GM23248 (cell line): ENCODE data around the gene UAP1L1. TPM values are rescaled to one million over a fixed set of nuclear protein-coding genes. Genes with fewer than 3 reads are reported as not detected.

Experiments used
- DNase-seq: peaks from one replicate; pipeline ENCODE4 v3.0.0-alpha.2; 2015
- H2AFZ ChIP-seq: fragments of 200-600 bp; sonication (generic); 2 replicates; pipeline ENCODE4 v1.6.1; 2016; ENCODE audit warnings: antibody characterized with exemption
- H3F3A ChIP-seq: fragments of 200-600 bp; sonication (generic); 2 replicates; pipeline ENCODE4 v1.6.1; 2016; ENCODE audit warnings: mild to moderate bottlenecking, antibody characterized with exemption, mixed run types; ENCODE audit not compliant: insufficient read depth
- H3K27ac ChIP-seq: fragments of 200-600 bp; sonication (generic); 2 replicates; pipeline ENCODE4 v1.5.1; 2016; ENCODE audit warnings: mild to moderate bottlenecking
- H3K27me3 ChIP-seq: fragments of 200-600 bp; sonication (generic); replicated peaks from 2 replicates; pipeline ENCODE4 v1.6.1; 2016; ENCODE audit warnings: mild to moderate bottlenecking; ENCODE audit not compliant: insufficient read depth
- H3K36me3 ChIP-seq: fragments of 200-600 bp; sonication (generic); 2 replicates; pipeline ENCODE4 v1.6.1; 2016; ENCODE audit warnings: low read depth, mild to moderate bottlenecking
- H3K4me1 ChIP-seq: fragments of 200-600 bp; sonication (generic); 2 replicates; pipeline ENCODE4 v1.6.1; 2016; ENCODE audit warnings: mild to moderate bottlenecking; ENCODE audit not compliant: insufficient read depth
- H3K4me2 ChIP-seq: fragments of 200-600 bp; sonication (generic); one replicate; pipeline ENCODE4 v1.6.1; 2016; ENCODE audit warnings: mild to moderate bottlenecking; ENCODE audit not compliant: unreplicated experiment
- H3K4me3 ChIP-seq: fragments of 200-600 bp; sonication (generic); 2 replicates; pipeline ENCODE4 v1.5.1; 2016; ENCODE audit warnings: mild to moderate bottlenecking
- H3K79me2 ChIP-seq: fragments of 200-600 bp; sonication (generic); 2 replicates; pipeline ENCODE4 v1.6.1; 2016; ENCODE audit warnings: mild to moderate bottlenecking; ENCODE audit not compliant: insufficient read depth
- H3K9ac ChIP-seq: fragments of 200-600 bp; sonication (generic); 2 replicates; pipeline ENCODE4 v1.6.1; 2016; ENCODE audit warnings: mild to moderate bottlenecking
- H3K9me2 ChIP-seq: fragments of 200-600 bp; sonication (generic); 2 replicates; pipeline ENCODE4 v1.6.1; 2016; ENCODE audit warnings: mixed run types, mild to moderate bottlenecking, moderate library complexity; ENCODE audit not compliant: insufficient read depth
- H3K9me3 ChIP-seq: fragments of 200-600 bp; sonication (generic); one replicate; pipeline ENCODE4 v1.6.1; 2017; ENCODE audit warnings: low read depth
- H4K20me1 ChIP-seq: fragments of 200-600 bp; sonication (generic); 2 replicates; pipeline ENCODE4 v1.6.0; 2016; ENCODE audit not compliant: insufficient read depth
- EZH2 ChIP-seq: fragments of 200-600 bp; sonication (generic); IDR thresholded peaks from 2 replicates; pipeline ENCODE4 v1.6.1; 2018; ENCODE audit warnings: antibody characterized with exemption, mild to moderate bottlenecking; ENCODE audit not compliant: insufficient read depth, poor library complexity, severe bottlenecking
- EZH2phosphoT487 ChIP-seq: fragments of 200-600 bp; sonication (generic); IDR thresholded peaks from 2 replicates; pipeline ENCODE4 v1.6.1; 2018; ENCODE audit warnings: antibody characterized with exemption, moderate library complexity, mild to moderate bottlenecking, low read depth; ENCODE audit not compliant: insufficient read depth
- WGBS, 2 experiments: methylation state at CpG; one replicate each; pipeline ENCODE4 v1.1.6; 2015 to 2017; ENCODE audit warnings: low lambda C conversion rate in 2 of 2, low coverage in 1 of 2; ENCODE audit errors: missing lambda C conversion rate in 2 of 2; 5-methylcytosine and 5-hydroxymethylcytosine counted together
- in situ Hi-C: fragments of 300-500 bp; cut with MboI; formaldehyde crosslinking; loops from 2 replicates; pipeline ENCODE4 v1.15.0; 2020
- polyA plus RNA-seq: library from polyadenylated mRNA; unstranded; fragments of >200 nt; fragmentation: Nextera tagmentation; extraction: Ambion mirVana; gene quantifications from 2 replicates; pipeline ENCODE4 v1.2.1, GENCODE V29; 2016
- small RNA-seq: library from RNA; depleted of rRNA; stranded (forward); fragments of <200 nt; gene quantifications from one replicate; pipeline ENCODE3, GENCODE V24; 2014; ENCODE audit warnings: low read depth, low replicate concordance
- total RNA-seq: library from RNA; depleted of rRNA; stranded (reverse); fragments of >200 nt; shearing (Covaris generic); gene quantifications from 2 replicates; pipeline ENCODE4 v1.2.3, GENCODE V29; 2014; rRNA removed

Gene UAP1L1
- total and polyA plus RNA-seq, 2 experiments from 2014 or later: 4.3 to 5.7 TPM

DNA sequence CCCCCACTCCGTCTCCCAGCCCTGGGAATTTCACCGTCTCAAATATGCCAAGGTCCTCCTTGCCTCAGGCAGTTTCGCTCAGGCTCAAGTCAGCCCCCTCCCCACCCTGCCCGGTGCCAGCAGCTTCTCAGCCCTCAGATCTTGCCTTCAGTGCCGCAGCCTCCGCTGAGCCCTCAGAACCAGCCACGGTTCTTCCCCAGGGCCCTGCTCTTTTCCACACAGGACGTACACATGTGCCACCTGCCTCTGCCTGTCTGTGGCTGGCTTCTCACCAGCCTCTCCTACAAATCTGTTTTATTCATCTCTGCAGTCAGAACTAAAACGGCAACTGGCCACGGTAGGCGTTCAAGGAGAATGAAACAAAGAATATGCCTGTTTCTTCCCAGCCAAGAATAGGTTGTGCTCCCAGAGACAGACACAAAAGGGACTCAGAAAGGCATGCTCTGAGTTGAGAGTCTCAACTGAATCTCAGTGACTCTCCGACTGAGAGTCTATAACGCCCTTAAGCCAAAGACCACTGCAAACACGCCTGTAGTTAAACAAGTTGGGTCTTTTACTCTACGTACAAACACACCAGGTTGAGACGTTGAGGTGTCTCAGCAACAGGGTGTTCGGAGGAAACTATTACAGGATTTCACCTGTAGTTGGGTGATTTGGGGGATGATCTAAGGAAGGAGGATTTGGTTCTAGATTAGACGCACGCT is 51.0 kb downstream of the UAP1L1 start:
- Histone ChIP-seq H3K4me1 (peaks cover 22% of the 10 kb centered on the region; the same call in 1 of the 2 replicates), H4K20me1 (no peaks in the 10 kb centered on the region), H3K9me2 (no peaks in the 10 kb centered on the region), H3K79me2 (peaks cover 54% of the 10 kb centered on the region), H2AFZ (0 out of 2 replicates have a peak overlapping the region, but pooled peaks have one; percentile 87), H3K36me3 (no peaks in the 10 kb centered on the region), H3K27ac (peak overlapping the region; percentile 47; the same call in 1 of the 2 replicates), H3K4me3 (peak overlapping the region; percentile 88), H3K9ac (peak overlapping the region; percentile 88), H3K27me3 (no peaks in the 10 kb centered on the region), H3K9me3 (no peaks in the 10 kb centered on the region), H3K4me2 (peak overlapping the region; percentile 85), H3F3A (peaks cover 4% of the 10 kb centered on the region; the same call in 1 of the 2 replicates)
- TF ChIP-seq EZH2phosphoT487 (no peak), EZH2 (no peak)
- in situ Hi-C loops: loop anchor here (10.0 kb wide), 1 partner anchor 86 kb away; a partner anchor contains a TSS
- no peak for DNase-seq
- WGBS, 2 experiments: 86 to 90% methylated on average over 19 of the region's 19 CpGs

DNA sequence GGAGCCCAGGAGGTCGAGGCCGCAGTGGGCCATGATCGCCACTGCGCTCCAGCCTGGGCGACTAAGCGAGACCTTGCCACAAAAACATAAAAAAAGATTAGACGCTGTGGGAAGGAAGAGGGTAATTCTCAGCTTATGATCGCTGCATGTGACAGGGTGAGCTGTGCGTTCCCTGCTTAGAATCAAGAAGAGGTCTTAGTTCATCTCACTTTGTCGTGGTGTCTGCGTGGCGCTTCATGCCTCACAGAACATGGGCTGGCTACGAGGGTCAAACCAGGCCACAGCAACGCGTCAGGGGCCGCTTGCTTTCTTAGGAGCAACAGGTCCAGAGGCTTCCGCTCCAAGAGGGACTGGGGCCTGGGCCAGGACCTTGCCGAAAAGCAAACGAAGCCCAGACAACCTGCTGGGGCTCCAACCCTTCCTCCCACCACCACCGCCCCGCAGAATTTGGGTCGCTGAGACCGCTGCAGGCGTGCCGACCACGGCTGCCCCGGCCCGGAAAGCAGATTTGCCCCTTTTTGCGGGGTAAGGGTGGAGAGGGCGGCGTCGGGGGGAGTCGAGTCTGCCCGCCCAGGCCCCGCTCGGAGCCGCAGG is 51.6 kb downstream of the UAP1L1 start:
- Histone ChIP-seq H3K9ac (peak overlapping the region; percentile 88), H3K4me1 (peaks cover 22% of the 10 kb centered on the region; the same call in 1 of the 2 replicates), H3K27me3 (no peaks in the 10 kb centered on the region), H4K20me1 (no peaks in the 10 kb centered on the region), H2AFZ (peak overlapping the region; percentile 87), H3K79me2 (peaks cover 54% of the 10 kb centered on the region), H3F3A (peaks cover 5% of the 10 kb centered on the region; the same call in 1 of the 2 replicates), H3K4me3 (peak overlapping the region; percentile 88), H3K36me3 (no peaks in the 10 kb centered on the region), H3K27ac (peak overlapping the region; percentile 47), H3K9me3 (no peaks in the 10 kb centered on the region), H3K4me2 (peak overlapping the region; percentile 85), H3K9me2 (no peaks in the 10 kb centered on the region)
- peak; percentile 63 for DNase-seq
- in situ Hi-C loops: loop anchor here (10.0 kb wide), 1 partner anchor 86 kb away; a partner anchor contains a TSS
- WGBS, 2 experiments: 21 to 22% methylated on average over 29 to 32 of the region's 37 CpGs
- no peak for TF ChIP-seq EZH2

GRCh38 chr9:137129456-137130175 is 52.3 kb downstream of the UAP1L1 start:
- TF ChIP-seq EZH2phosphoT487: no peak
- TF ChIP-seq EZH2: no peak
- H4K20me1 ChIP-seq: no peaks in the 10 kb centered on the region
- no peaks in the 10 kb centered on the region for H3K36me3 ChIP-seq
- no peaks in the 10 kb centered on the region for H3K9me2 ChIP-seq
- no peaks in the 10 kb centered on the region for H3K9me3 ChIP-seq
- peak overlapping the region; percentile 87 for H2AFZ ChIP-seq
- peak overlapping the region; percentile 47 for H3K27ac ChIP-seq
- peak overlapping the region; percentile 85 for H3K4me2 ChIP-seq
- peak overlapping the region; percentile 88 for H3K9ac ChIP-seq
- H3F3A ChIP-seq: peaks cover 5% of the 10 kb centered on the region; the same call in 1 of the 2 replicates
- WGBS, 2 experiments: 1 to 2% methylated on average over 58 to 70 of the region's 86 CpGs
- H3K4me1 ChIP-seq: peaks cover 22% of the 10 kb centered on the region; the same call in 1 of the 2 replicates
- no peaks in the 10 kb centered on the region for H3K27me3 ChIP-seq
- H3K4me3 ChIP-seq: peak overlapping the region; percentile 88
- in situ Hi-C loops: loop anchor here (10.0 kb wide), 1 partner anchor 85 kb away; a partner anchor contains a TSS
- peaks cover 47% of the 10 kb centered on the region for H3K79me2 ChIP-seq
- DNase-seq: peak; percentile 97

GRCh38 chr9:137130176-137130755 is 52.9 kb downstream of the UAP1L1 start:
- Histone ChIP-seq H3K9ac (peak overlapping the region; percentile 88), H3K27me3 (no peaks in the 10 kb centered on the region), H3K9me2 (no peaks in the 10 kb centered on the region), H3K9me3 (no peaks in the 10 kb centered on the region), H3K4me2 (peak overlapping the region; percentile 82), H3K36me3 (no peaks in the 10 kb centered on the region), H2AFZ (peak overlapping the region; percentile 87), H3K4me1 (peaks cover 22% of the 10 kb centered on the region; the same call in 1 of the 2 replicates), H4K20me1 (no peaks in the 10 kb centered on the region), H3F3A (peaks cover 5% of the 10 kb centered on the region; the same call in 1 of the 2 replicates), H3K27ac (peak overlapping the region; percentile 47; the same call in 1 of the 2 replicates), H3K79me2 (peaks cover 41% of the 10 kb centered on the region), H3K4me3 (peak overlapping the region; percentile 88)
- WGBS, 2 experiments: 12 to 14% methylated on average over 38 to 52 of the region's 58 CpGs
- peak; percentile 35 for DNase-seq
- TF ChIP-seq EZH2phosphoT487: no peak
- TF ChIP-seq EZH2: no peak
- in situ Hi-C loops: no loop called here

Small RNA genes lying within 50 kb of the gene (small RNA-seq; reads per million reads assigned to genes)
- not detected for gene RF00153

Other genes starting within 250 kb of the UAP1L1 start
Only the 30 nearest of the 36 such genes appear.
- gene TRAF2, start 191.0 kb upstream of the UAP1L1 start, total RNA-seq: 8.1 and 11.5 TPM in 2 replicates
- gene TRAF2, start 191.0 kb upstream of the UAP1L1 start, polyA plus RNA-seq: 14.3 and 15.0 TPM in 2 replicates
- gene FBXW5, start 132.8 kb upstream of the UAP1L1 start, total RNA-seq: 234 and 259 TPM in 2 replicates
- gene FBXW5, start 132.8 kb upstream of the UAP1L1 start, polyA plus RNA-seq: 110 and 113 TPM in 2 replicates
- gene C8G, start 132.3 kb upstream of the UAP1L1 start, total RNA-seq: not detected in 2 replicates
- 0.49 TPM in 1 of 2 replicates, not detected in the other for gene C8G, start 132.3 kb upstream of the UAP1L1 start, polyA plus RNA-seq
- gene LCN12, start 125.2 kb upstream of the UAP1L1 start, total RNA-seq: not detected in 2 replicates
- not detected in 2 replicates for gene LCN12, start 125.2 kb upstream of the UAP1L1 start, polyA plus RNA-seq
- not detected in 2 replicates for gene PTGDS, start 100.0 kb upstream of the UAP1L1 start, total RNA-seq
- 0.24 and 0.25 TPM in 2 replicates for gene PTGDS, start 100.0 kb upstream of the UAP1L1 start, polyA plus RNA-seq
- not detected in 2 replicates for gene LCNL1, start 94.5 kb upstream of the UAP1L1 start, total RNA-seq
- gene LCNL1, start 94.5 kb upstream of the UAP1L1 start, polyA plus RNA-seq: not detected in 2 replicates
- gene PAXX, start 85.1 kb upstream of the UAP1L1 start, total RNA-seq: 38.7 and 52.2 TPM in 2 replicates
- gene PAXX, start 85.1 kb upstream of the UAP1L1 start, polyA plus RNA-seq: 49.3 and 54.5 TPM in 2 replicates
- gene CLIC3, start 80.9 kb upstream of the UAP1L1 start, total RNA-seq: 33.3 and 37.7 TPM in 2 replicates
- gene CLIC3, start 80.9 kb upstream of the UAP1L1 start, polyA plus RNA-seq: 98.9 and 107 TPM in 2 replicates
- 33.2 and 49.4 TPM in 2 replicates for gene ABCA2, start 49.3 kb upstream of the UAP1L1 start, total RNA-seq
- 20.5 and 21.1 TPM in 2 replicates for gene ABCA2, start 49.3 kb upstream of the UAP1L1 start, polyA plus RNA-seq
- gene FUT7, start 45.4 kb upstream of the UAP1L1 start, total RNA-seq: not detected in 2 replicates
- gene FUT7, start 45.4 kb upstream of the UAP1L1 start, polyA plus RNA-seq: not detected in 2 replicates
- 41.9 and 43.1 TPM in 2 replicates for gene NPDC1, start 31.3 kb upstream of the UAP1L1 start, total RNA-seq
- 121 and 122 TPM in 2 replicates for gene NPDC1, start 31.3 kb upstream of the UAP1L1 start, polyA plus RNA-seq
- gene ENTPD2, start 23.5 kb upstream of the UAP1L1 start, total RNA-seq: not detected in 2 replicates
- not detected in 2 replicates for gene ENTPD2, start 23.5 kb upstream of the UAP1L1 start, polyA plus RNA-seq
- gene SAPCD2, start 7.0 kb upstream of the UAP1L1 start, total RNA-seq: 5.4 TPM in 2 replicates
- 0.86 and 0.88 TPM in 2 replicates for gene SAPCD2, start 7.0 kb upstream of the UAP1L1 start, polyA plus RNA-seq
- 131 and 136 TPM in 2 replicates for gene MAN1B1, start 9.5 kb downstream of the UAP1L1 start, total RNA-seq
- gene MAN1B1, start 9.5 kb downstream of the UAP1L1 start, polyA plus RNA-seq: 101 and 104 TPM in 2 replicates
- 134 and 142 TPM in 2 replicates for gene DPP7, start 37.2 kb downstream of the UAP1L1 start, total RNA-seq
- gene DPP7, start 37.2 kb downstream of the UAP1L1 start, polyA plus RNA-seq: 145 and 148 TPM in 2 replicates
- gene GRIN1, start 61.6 kb downstream of the UAP1L1 start, total RNA-seq: 0.76 TPM in 1 of 2 replicates, not detected in the other
- gene GRIN1, start 61.6 kb downstream of the UAP1L1 start, polyA plus RNA-seq: 0.15 TPM in 1 of 2 replicates, not detected in the other
- gene LRRC26, start 92.5 kb downstream of the UAP1L1 start, total RNA-seq: not detected in 2 replicates
- gene LRRC26, start 92.5 kb downstream of the UAP1L1 start, polyA plus RNA-seq: not detected in 2 replicates
- gene TMEM210, start 94.5 kb downstream of the UAP1L1 start, total RNA-seq: not detected in 2 replicates
- not detected in 2 replicates for gene TMEM210, start 94.5 kb downstream of the UAP1L1 start, polyA plus RNA-seq
- 24.0 and 28.8 TPM in 2 replicates for gene ANAPC2, start 111.0 kb downstream of the UAP1L1 start, total RNA-seq
- 12.0 and 13.6 TPM in 2 replicates for gene ANAPC2, start 111.0 kb downstream of the UAP1L1 start, polyA plus RNA-seq
- gene SSNA1, start 111.2 kb downstream of the UAP1L1 start, total RNA-seq: 73.1 and 105 TPM in 2 replicates
- gene SSNA1, start 111.2 kb downstream of the UAP1L1 start, polyA plus RNA-seq: 93.1 and 100 TPM in 2 replicates
- gene TPRN, start 123.2 kb downstream of the UAP1L1 start, total RNA-seq: 7.8 and 14.3 TPM in 2 replicates
- 1.7 and 2.2 TPM in 2 replicates for gene TPRN, start 123.2 kb downstream of the UAP1L1 start, polyA plus RNA-seq
- 44.3 and 52.9 TPM in 2 replicates for gene TMEM203, start 128.1 kb downstream of the UAP1L1 start, total RNA-seq
- 46.9 and 48.6 TPM in 2 replicates for gene TMEM203, start 128.1 kb downstream of the UAP1L1 start, polyA plus RNA-seq
- gene NDOR1, start 128.2 kb downstream of the UAP1L1 start, total RNA-seq: 12.1 and 12.4 TPM in 2 replicates
- gene NDOR1, start 128.2 kb downstream of the UAP1L1 start, polyA plus RNA-seq: 7.7 and 8.5 TPM in 2 replicates
- 0.65 TPM in 1 of 2 replicates, not detected in the other for gene RNF208, start 144.7 kb downstream of the UAP1L1 start, total RNA-seq
- 0.29 and 0.34 TPM in 2 replicates for gene RNF208, start 144.7 kb downstream of the UAP1L1 start, polyA plus RNA-seq
- gene CYSRT1, start 147.7 kb downstream of the UAP1L1 start, total RNA-seq: 0.43 TPM in 1 of 2 replicates, not detected in the other
- 0.24 and 0.75 TPM in 2 replicates for gene CYSRT1, start 147.7 kb downstream of the UAP1L1 start, polyA plus RNA-seq
- not detected in 2 replicates for gene RNF224, start 150.0 kb downstream of the UAP1L1 start, total RNA-seq
- not detected in 2 replicates for gene RNF224, start 150.0 kb downstream of the UAP1L1 start, polyA plus RNA-seq
- gene SLC34A3, start 153.4 kb downstream of the UAP1L1 start, total RNA-seq: not detected in 2 replicates
- not detected in 2 replicates for gene SLC34A3, start 153.4 kb downstream of the UAP1L1 start, polyA plus RNA-seq
- gene TUBB4B, start 163.8 kb downstream of the UAP1L1 start, total RNA-seq: 148 and 159 TPM in 2 replicates
- 373 and 391 TPM in 2 replicates for gene TUBB4B, start 163.8 kb downstream of the UAP1L1 start, polyA plus RNA-seq
- not detected in 2 replicates for gene STPG3, start 173.8 kb downstream of the UAP1L1 start, total RNA-seq
- not detected in 2 replicates for gene STPG3, start 173.8 kb downstream of the UAP1L1 start, polyA plus RNA-seq
- gene NELFB, start 177.8 kb downstream of the UAP1L1 start, total RNA-seq: 65.0 and 69.6 TPM in 2 replicates
- 34.4 and 38.5 TPM in 2 replicates for gene NELFB, start 177.8 kb downstream of the UAP1L1 start, polyA plus RNA-seq